Measurements from ENCODE around the gene SYT5. TPM values are rescaled to one million over a fixed set of nuclear protein-coding genes. Genes with fewer than 3 reads are reported as not detected.
A peak's percentile ranks its signal among the peaks of the same experiment; 100 is the strongest.
"Not testable (repeated sequence)": the region's sequence is repeated elsewhere in the genome, so short reads cannot be mapped to it uniquely, and the experiment has no call there.

The SYT5 gene
- total RNA-seq, 2 donors from 2014 or later: not detected

DNA sequence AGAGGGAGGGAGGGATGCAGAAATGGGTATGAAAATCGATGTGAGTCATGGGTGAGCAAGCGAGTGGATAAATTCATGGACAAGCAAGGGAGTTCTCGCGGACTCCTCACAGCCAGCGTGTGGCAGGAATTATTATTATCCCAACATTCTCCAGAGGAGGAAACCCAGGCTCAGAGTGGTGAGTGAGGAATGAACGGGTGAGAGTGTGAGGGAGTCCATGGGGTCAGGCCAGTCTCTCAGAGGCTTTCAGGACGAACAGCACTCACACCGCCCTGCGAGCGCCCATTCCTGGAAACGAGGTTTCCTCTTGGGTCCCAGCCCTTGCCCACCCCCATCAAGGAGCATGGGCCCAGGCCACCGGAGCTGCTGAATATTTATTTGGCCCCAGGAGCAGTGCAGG, 7.3 kb downstream of the SYT5 start:
- DNase-seq (ENCODE audit: low spot score) (no peak), ATAC-seq (ENCODE audit: insufficient number of reproducible peaks, low FRiP score, low read depth) (no peak)
- H3K4me3 ChIP-seq: peak overlapping the region; percentile 69
- H3K27ac ChIP-seq: no peak overlapping the region
- H3K9me3 ChIP-seq: no peaks in the 10 kb centered on the region
- H3K36me3 ChIP-seq: no peaks in the 10 kb centered on the region
- H3K4me1 ChIP-seq (ENCODE audit: control insufficient read depth in 1 of 2, low read depth in 2 of 2): peaks cover 0 to 9% of the 10 kb centered on the region in 2 donors
- TF ChIP-seq, protein P1, sequence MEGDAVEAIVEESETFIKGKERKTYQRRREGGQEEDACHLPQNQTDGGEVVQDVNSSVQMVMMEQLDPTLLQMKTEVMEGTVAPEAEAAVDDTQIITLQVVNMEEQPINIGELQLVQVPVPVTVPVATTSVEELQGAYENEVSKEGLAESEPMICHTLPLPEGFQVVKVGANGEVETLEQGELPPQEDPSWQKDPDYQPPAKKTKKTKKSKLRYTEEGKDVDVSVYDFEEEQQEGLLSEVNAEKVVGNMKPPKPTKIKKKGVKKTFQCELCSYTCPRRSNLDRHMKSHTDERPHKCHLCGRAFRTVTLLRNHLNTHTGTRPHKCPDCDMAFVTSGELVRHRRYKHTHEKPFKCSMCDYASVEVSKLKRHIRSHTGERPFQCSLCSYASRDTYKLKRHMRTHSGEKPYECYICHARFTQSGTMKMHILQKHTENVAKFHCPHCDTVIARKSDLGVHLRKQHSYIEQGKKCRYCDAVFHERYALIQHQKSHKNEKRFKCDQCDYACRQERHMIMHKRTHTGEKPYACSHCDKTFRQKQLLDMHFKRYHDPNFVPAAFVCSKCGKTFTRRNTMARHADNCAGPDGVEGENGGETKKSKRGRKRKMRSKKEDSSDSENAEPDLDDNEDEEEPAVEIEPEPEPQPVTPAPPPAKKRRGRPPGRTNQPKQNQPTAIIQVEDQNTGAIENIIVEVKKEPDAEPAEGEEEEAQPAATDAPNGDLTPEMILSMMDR (IDR thresholded peaks at IDR 0.05): no peak
- peaks cover 34% of the 10 kb centered on the region for H3K27me3 ChIP-seq (replicated peaks; ENCODE audit: insufficient read depth)

DNA sequence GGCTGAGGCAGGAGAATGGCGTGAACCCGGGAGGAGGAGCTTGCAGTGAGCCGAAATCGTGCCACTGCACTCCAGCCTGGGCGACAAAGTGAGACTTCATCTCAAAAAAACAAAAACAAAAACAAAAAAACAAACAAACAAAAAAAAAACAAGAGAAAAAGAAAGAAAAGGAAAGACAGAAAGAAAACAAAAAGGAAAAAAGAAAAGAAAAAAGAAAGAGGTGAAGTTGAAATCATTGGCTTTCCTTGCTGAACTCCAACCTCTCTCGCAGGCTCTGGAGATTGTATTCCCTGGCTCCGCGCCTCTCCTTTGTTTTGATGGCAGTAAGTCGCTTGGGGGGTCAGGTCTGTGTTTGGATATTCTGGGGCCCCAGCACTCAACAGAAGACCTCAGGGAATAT, 7.8 kb downstream of the SYT5 start:
- H3K27me3 ChIP-seq (replicated peaks; ENCODE audit: insufficient read depth): peaks cover 34% of the 10 kb centered on the region

DNA sequence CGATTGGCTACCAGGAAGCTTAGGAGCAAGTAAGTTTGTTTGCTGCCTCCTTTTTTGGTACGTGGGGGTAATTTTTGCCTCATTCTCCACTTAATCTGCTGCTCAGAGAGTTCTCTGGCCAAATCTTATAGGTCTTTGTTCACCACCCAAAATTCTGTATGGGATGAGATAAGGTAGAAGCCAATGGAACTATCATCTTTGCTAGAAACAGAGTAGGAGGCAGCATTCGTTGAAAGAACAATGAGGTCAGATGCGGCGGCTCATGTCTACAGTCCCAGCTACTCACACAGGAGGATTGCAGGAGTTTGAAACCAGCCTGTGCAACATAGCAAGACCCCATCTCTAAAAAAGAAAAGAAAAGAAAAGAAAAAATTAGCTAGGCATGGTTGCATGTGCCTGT, 8.6 kb downstream of the SYT5 start:
- H3K9me3 ChIP-seq: no peaks in the 10 kb centered on the region
- H3K27ac ChIP-seq: no peak overlapping the region
- TF ChIP-seq, protein P1 (IDR thresholded peaks at IDR 0.05): no peak
- ATAC-seq (ENCODE audit: insufficient number of reproducible peaks, low FRiP score, low read depth): no peak
- H3K27me3 ChIP-seq (replicated peaks; ENCODE audit: insufficient read depth): peaks cover 35% of the 10 kb centered on the region
- no peak overlapping the region for H3K4me3 ChIP-seq
- no peak for DNase-seq (ENCODE audit: low spot score)
- H3K4me1 ChIP-seq (ENCODE audit: control insufficient read depth in 1 of 2, low read depth in 2 of 2): peaks cover 1 to 11% of the 10 kb centered on the region in 2 donors
- no peaks in the 10 kb centered on the region for H3K36me3 ChIP-seq

More for the DNA sequence above, 7.8 kb downstream of the SYT5 start:
- ATAC-seq (ENCODE audit: insufficient number of reproducible peaks, low FRiP score, low read depth); H3K4me3 ChIP-seq; H3K36me3 ChIP-seq; H3K9me3 ChIP-seq; H3K27ac ChIP-seq; H3K4me1 ChIP-seq (ENCODE audit: control insufficient read depth in 1 of 2, low read depth in 2 of 2); DNase-seq (ENCODE audit: low spot score): not testable (repeated sequence)

DNA sequence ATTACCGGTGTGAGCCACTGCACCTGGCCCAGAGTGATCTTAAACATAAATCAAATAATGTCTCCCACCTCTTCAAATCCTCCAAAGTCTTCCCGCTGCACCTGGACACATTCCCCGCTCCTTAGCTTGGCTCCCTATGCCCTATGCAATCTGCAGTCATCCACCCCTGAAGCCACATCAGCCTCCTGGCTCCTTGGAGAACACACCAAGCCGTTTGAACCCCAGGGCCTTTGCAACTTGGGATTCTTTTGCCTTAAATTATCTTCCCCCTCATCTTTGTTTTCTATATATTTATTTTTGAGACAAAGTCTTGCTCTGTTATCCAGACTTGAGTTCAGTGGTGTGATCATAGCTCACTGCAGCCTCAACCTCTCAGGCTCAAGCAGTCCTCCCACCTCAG, 11.0 kb downstream of the SYT5 start:
- peaks cover 21% of the 10 kb centered on the region for H3K27me3 ChIP-seq (replicated peaks; ENCODE audit: insufficient read depth)
- TF ChIP-seq, protein P1 (IDR thresholded peaks at IDR 0.05): no peak
- ATAC-seq (ENCODE audit: insufficient number of reproducible peaks, low FRiP score, low read depth): no peak

DNA sequence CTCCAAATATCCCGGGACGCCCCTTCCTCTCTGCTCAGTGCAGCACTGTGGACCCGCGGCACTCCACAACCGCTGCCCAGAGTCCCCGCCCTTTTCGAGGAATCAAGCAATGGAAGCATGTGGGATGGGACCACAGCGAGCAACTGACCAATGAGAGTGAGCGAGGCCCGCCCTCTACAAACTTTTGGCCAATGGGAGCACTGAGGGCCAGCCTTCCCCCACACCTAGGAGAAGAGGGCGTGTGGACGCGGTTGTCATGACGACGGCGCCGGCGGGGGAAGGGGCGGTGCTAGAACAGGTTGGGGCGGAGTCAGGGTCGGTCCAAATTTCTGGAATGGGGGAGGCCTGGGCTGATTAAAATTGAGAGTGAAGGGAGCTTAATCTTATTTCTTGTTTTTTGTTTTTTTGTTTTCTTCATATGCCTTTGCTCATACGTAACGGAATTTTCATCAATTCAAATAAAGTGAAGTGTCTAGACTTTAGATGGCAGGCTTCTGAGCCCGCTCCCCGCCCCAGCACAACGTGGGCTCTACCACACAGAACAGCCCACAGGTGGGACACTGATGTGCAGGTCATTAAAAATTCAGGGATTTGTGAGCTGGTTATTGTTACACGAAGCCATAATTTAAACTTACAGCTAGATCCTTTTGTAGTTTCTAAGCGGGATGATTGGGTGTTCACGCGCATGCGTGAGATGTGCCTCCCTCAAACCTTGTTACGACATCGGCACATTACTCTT, 13.4 kb downstream of the SYT5 start, which contains the start of gene DNAAF3:
Gene DNAAF3, minus strand, starts transcription at position 84 of the 739 bp plus-strand sequence. CDS start 200 bp downstream, outside the sequence.
- TF ChIP-seq, protein P1 (IDR thresholded peaks at IDR 0.05): no peak
- Histone ChIP-seq H3K36me3 (no peaks in the 10 kb centered on the region), H3K4me1 (ENCODE audit: control insufficient read depth in 1 of 2, low read depth in 2 of 2) (peaks cover 3 to 6% of the 10 kb centered on the region in 2 donors), H3K27me3 (replicated peaks; ENCODE audit: insufficient read depth) (peaks cover 20% of the 10 kb centered on the region), H3K9me3 (no peaks in the 10 kb centered on the region), H3K4me3 (peak within 1 kb of the TSS; percentile 43), H3K27ac (peak within 1 kb of the TSS in 1 of 2 donors; percentile 15)
- no peak for ATAC-seq (ENCODE audit: insufficient number of reproducible peaks, low FRiP score, low read depth)
- peak; percentile 42 for DNase-seq (ENCODE audit: low spot score)

More for the DNA sequence above, 11.0 kb downstream of the SYT5 start:
- Histone ChIP-seq H3K36me3 (no peaks in the 10 kb centered on the region), H3K4me1 (ENCODE audit: control insufficient read depth in 1 of 2, low read depth in 2 of 2) (peaks cover 3 to 16% of the 10 kb centered on the region in 2 donors), H3K4me3 (no peak overlapping the region), H3K9me3 (no peaks in the 10 kb centered on the region), H3K27ac (no peak overlapping the region)
- no peak for DNase-seq (ENCODE audit: low spot score)
